Cardiac muscle cell (in vitro differentiated cells and primary cell): ENCODE data around the gene CPM. TPM values are rescaled to one million over a fixed set of nuclear protein-coding genes. Genes with fewer than 3 reads are reported as not detected.
"Not testable (repeated sequence)": the region's sequence is repeated elsewhere in the genome, so short reads cannot be mapped to it uniquely, and the experiment has no call there.

ENCODE experiments used
- DNase-seq, 2 donors: peaks; one replicate each; pipeline versions ENCODE4 v3.0.0 to v3.0.0-alpha.2; 2010 to 2017; ENCODE audit warnings: low read depth in 1 of 2, low spot score in 1 of 2
- H3K27ac ChIP-seq: fragments of 200-600 bp; sonication (generic); 2 replicates; pipeline ENCODE4 v1.5.1; 2016
- H3K27me3 ChIP-seq: fragments of 200-600 bp; sonication (generic); 2 replicates; pipeline ENCODE4 v1.6.0; 2016; ENCODE audit warnings: control low read depth
- H3K36me3 ChIP-seq: fragments of 200-600 bp; sonication (generic); 2 replicates; pipeline ENCODE4 v1.5.1; 2016; ENCODE audit warnings: control low read depth
- H3K4me1 ChIP-seq: fragments of 200-600 bp; sonication (generic); 2 replicates; pipeline ENCODE4 v1.8.1; 2017; ENCODE audit warnings: low read depth, mild to moderate bottlenecking, mixed run types
- H3K4me3 ChIP-seq: fragments of 200-600 bp; sonication (generic); 2 replicates; pipeline ENCODE4 v1.5.1; 2016; ENCODE audit warnings: mild to moderate bottlenecking
- H3K9me3 ChIP-seq: fragments of 200-600 bp; sonication (generic); 2 replicates; pipeline ENCODE4 v1.5.1; 2017; ENCODE audit warnings: low read depth, mild to moderate bottlenecking, control low read depth
- CTCF ChIP-seq: IDR thresholded peaks from 2 replicates; pipeline ENCODE4 v1.5.1; 2012; ENCODE audit warnings: low read depth, mild to moderate bottlenecking, low read length
- polyA plus RNA-seq: library from polyadenylated mRNA; unstranded; fragments of >200 nt; fragmentation: Nextera tagmentation; extraction: Ambion mirVana; gene quantifications from 2 replicates; pipeline ENCODE4 v1.2.1, GENCODE V29; 2016
- total RNA-seq: library from RNA; depleted of rRNA; stranded (reverse); fragments of >200 nt; gene quantifications from 2 replicates; pipeline ENCODE4 v1.2.3, GENCODE V29; 2016

CPM gene
- total and polyA plus RNA-seq, 2 experiments from 2014 or later = 1.5 to 2.0 TPM

- Histone ChIP-seq H3K9me3 (no peaks in the 10 kb centered on the region), H3K4me3 (peak within 1 kb of the TSS; percentile 67), H3K27me3 (no peaks in the 10 kb centered on the region), H3K4me1 (peaks cover 6% of the 10 kb centered on the region), H3K36me3 (peaks cover 9% of the 10 kb centered on the region), H3K27ac (peak within 1 kb of the TSS; percentile 95)
- TF ChIP-seq CTCF = peak; percentile 83
- DNase-seq = peak; percentile 94 to 96
Measured at GRCh38 chr12:68807576-68808387, 125.2 kb downstream of the CPM start, which contains the start of gene MDM2. Gene MDM2, plus strand, starts transcription at chr12:68808177. Its CDS starts 301 bp downstream, at chr12:68808478.

- DNase-seq, H3K27me3 ChIP-seq, H3K36me3 ChIP-seq, H3K9me3 ChIP-seq, H3K4me1 ChIP-seq: not testable (repeated sequence)
- peak overlapping the region; percentile 95 for H3K27ac ChIP-seq
- peak overlapping the region; percentile 67 for H3K4me3 ChIP-seq
Measured at GRCh38 chr12:68807274-68807575, 125.7 kb downstream of the CPM start.

GRCh38 chr12:68806488-68807237 is 126.3 kb downstream of the CPM start:
- no peak overlapping the region for H3K4me3 ChIP-seq
- no peaks in the 10 kb centered on the region for H3K27me3 ChIP-seq
- H3K36me3 ChIP-seq = peaks cover 4% of the 10 kb centered on the region
- H3K4me1 ChIP-seq = peaks cover 6% of the 10 kb centered on the region
- no peak for DNase-seq
- H3K27ac ChIP-seq = no peak overlapping the region
- no peak for TF ChIP-seq CTCF
- H3K9me3 ChIP-seq = no peaks in the 10 kb centered on the region

GRCh38 chr12:68805592-68806120 is 127.3 kb downstream of the CPM start:
- TF ChIP-seq CTCF = no peak
- Histone ChIP-seq H3K4me3 (no peak overlapping the region), H3K36me3 (peaks cover 4% of the 10 kb centered on the region), H3K4me1 (peaks cover 6% of the 10 kb centered on the region), H3K27me3 (no peaks in the 10 kb centered on the region), H3K27ac (no peak overlapping the region), H3K9me3 (no peaks in the 10 kb centered on the region)
- DNase-seq = no peak

DNA sequence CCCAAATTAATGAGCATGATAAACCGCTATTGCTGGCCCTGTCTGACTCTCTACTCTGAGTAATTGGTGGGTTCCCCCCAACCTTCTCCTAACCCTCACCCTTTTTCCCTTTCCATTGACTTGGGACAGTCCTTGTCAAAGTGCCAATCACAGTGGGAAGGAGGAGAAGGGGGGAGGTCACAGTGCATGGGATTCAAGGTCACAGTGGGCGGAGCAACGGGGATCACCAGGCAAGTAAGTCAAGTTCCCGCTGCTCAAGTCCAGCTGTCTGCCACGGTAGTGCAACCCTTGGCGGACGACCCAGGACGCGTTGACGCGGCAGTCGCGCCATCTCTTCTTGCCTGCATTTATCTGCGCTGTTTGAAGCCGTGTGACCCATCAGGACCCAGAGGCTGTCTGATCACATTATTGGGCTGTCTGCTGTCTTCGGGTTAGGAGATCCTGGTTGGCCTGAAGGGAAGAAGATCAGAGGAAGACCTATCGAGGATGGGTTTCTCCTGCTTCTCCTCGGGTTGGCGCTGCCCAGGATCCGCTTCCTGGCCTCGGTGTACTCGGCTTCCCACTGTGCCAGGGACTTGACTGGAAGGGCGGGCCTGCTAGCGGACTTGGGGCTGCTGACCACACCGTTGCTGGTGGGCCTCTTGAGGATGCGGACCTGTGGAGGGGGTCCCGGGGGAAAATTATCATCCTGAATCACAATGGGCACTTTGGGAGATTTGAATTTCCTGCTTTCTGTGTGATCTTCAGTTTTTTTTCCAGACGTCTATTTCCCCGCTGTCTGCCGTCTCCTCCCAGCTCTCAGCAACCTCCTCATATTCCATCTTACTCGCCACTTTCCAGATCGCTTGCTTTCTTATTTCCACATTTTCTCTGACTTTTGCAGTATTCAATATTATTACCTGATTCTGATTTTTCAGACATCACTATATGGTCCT is 128.0 kb downstream of the CPM start:
- H3K4me1 ChIP-seq = peaks cover 6% of the 10 kb centered on the region
- no peak for TF ChIP-seq CTCF
- no peak overlapping the region for H3K4me3 ChIP-seq
- no peak overlapping the region for H3K27ac ChIP-seq
- peaks cover 4% of the 10 kb centered on the region for H3K36me3 ChIP-seq
- no peaks in the 10 kb centered on the region for H3K27me3 ChIP-seq
- DNase-seq = no peak
- H3K9me3 ChIP-seq = no peaks in the 10 kb centered on the region
